Measurements from ENCODE around the gene SH3D19. TPM values are rescaled to one million over a fixed set of nuclear protein-coding genes. Genes with fewer than 3 reads are reported as not detected.

The SH3D19 gene
- total RNA-seq, 2 donors from 2014 or later = 107 to 118 TPM

DNA sequence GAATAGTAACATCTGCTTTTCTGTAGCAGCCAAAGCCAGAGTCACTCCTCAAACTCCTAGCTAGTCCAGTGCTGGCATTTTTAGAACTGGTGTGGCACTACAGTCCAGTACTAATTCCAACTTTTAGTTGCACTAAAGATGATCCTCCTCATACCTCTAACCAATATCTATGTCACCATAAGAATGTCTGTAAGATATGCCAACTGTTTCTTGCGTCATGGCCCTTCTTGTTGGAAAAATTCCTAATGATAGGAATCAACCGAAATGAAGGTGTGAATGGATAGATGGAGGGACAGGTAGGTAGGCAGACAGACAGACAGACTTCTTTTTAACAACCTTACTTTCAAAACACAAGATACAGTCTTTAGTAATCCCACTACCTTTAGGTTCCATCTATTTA is 123.0 kb downstream of the SH3D19 start:
- H3K4me3 ChIP-seq = no peak overlapping the region
- peak overlapping the region; percentile 39 to 74 for H3K27ac ChIP-seq
- H3K27me3 ChIP-seq = no peaks in the 10 kb centered on the region
- H3K4me1 ChIP-seq = peaks cover 0 to 89% of the 10 kb centered on the region in 2 donors
- H3K9me3 ChIP-seq = no peaks in the 10 kb centered on the region
- H3K36me3 ChIP-seq = no peaks in the 10 kb centered on the region
- DNase-seq (ENCODE audit: low spot score) = no peak
- TF ChIP-seq, protein P1, sequence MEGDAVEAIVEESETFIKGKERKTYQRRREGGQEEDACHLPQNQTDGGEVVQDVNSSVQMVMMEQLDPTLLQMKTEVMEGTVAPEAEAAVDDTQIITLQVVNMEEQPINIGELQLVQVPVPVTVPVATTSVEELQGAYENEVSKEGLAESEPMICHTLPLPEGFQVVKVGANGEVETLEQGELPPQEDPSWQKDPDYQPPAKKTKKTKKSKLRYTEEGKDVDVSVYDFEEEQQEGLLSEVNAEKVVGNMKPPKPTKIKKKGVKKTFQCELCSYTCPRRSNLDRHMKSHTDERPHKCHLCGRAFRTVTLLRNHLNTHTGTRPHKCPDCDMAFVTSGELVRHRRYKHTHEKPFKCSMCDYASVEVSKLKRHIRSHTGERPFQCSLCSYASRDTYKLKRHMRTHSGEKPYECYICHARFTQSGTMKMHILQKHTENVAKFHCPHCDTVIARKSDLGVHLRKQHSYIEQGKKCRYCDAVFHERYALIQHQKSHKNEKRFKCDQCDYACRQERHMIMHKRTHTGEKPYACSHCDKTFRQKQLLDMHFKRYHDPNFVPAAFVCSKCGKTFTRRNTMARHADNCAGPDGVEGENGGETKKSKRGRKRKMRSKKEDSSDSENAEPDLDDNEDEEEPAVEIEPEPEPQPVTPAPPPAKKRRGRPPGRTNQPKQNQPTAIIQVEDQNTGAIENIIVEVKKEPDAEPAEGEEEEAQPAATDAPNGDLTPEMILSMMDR (IDR thresholded peaks at IDR 0.05) = no peak

DNA sequence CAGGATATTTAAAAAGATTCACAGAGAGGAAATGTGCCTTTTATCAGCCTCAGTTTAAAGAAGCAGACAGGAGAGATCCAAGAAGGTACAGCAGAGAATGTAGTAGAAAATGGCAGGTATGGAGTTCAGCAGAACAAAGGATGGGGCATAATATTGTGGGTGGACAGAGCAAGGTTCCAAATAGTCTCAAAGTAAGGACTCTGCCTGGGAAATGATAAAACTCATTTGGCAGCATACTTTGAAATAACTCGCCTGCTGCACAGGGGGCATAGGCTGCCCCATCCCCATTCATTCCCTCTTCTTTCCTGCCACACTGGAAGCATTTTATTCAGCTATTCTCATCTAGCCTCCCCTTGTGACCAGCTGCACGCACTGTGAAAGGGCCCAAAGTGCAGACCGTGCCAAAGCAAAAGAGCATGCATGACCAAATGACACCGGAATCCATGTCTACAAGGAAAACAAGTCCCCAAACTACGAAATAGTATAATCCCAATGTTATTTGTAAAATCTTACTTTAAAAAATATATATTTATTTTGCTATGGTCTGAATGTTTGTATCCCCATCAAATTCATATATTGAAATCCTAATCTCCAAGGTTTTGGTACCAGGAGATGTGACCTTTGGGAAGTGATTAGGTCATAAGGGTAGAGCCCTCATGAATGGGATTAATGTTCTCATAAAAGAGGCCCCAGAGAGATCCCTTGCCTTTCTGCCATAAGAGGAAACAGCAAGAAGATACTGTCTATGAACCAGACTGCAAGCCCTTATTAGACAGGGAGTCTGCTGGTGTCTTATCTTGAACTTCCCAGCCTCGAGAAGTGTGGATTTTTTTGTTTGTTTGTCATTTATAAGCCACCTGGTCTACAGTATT is 125.8 kb downstream of the SH3D19 start:
- H3K27ac ChIP-seq = peak overlapping the region; percentile 41 to 62
- no peak for DNase-seq (ENCODE audit: low spot score)
- H3K4me3 ChIP-seq = no peak overlapping the region
- TF ChIP-seq, protein P1 (IDR thresholded peaks at IDR 0.05) = no peak
- no peaks in the 10 kb centered on the region for H3K9me3 ChIP-seq
- peaks cover 0 to 77% of the 10 kb centered on the region in 2 donors for H3K4me1 ChIP-seq
- no peaks in the 10 kb centered on the region for H3K36me3 ChIP-seq
- no peaks in the 10 kb centered on the region for H3K27me3 ChIP-seq

DNA sequence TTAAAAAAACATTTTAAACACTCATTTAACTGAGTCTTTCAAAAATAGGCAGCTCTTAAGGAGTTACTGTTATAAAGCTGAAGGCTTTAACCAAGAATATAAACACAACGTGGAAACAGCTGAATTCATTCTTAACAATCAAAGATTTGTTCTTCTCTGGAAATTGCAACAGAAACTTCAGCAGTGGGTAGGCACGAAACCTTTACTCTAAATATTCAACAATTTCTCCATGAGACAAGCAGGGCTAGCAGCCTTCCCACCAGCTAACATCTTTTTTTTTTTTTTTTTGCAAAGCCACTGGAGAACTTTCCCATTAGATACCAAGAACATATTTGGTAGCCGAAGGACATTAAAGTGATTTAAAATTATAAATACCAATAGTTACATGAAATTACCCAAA is 126.7 kb downstream of the SH3D19 start:
- Histone ChIP-seq H3K27ac (peak overlapping the region; percentile 41 to 62), H3K36me3 (no peaks in the 10 kb centered on the region), H3K27me3 (no peaks in the 10 kb centered on the region), H3K4me1 (peaks cover 0 to 71% of the 10 kb centered on the region in 2 donors), H3K9me3 (no peaks in the 10 kb centered on the region), H3K4me3 (no peak overlapping the region)
- TF ChIP-seq, protein P1 (IDR thresholded peaks at IDR 0.05) = no peak
- DNase-seq (ENCODE audit: low spot score) = no peak

DNA sequence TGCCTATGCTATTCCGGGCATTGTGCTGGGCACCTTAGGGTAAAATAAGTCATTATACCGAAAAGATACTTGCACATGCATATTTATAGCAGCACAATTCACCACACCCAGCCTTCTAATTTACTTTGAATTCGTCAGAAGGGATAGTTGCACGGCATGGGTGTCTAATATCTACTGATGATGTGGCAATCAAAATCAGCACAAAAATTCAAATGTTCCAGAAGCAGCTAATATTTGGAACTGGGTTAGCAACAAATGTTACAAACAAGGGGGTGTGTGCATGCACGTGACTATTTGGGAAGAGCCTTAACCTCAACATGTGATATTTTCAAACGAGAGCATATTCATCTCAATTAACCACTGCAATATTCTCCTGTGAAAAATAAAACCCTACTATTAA is 128.2 kb downstream of the SH3D19 start:
- Histone ChIP-seq H3K27me3 (no peaks in the 10 kb centered on the region), H3K36me3 (no peaks in the 10 kb centered on the region), H3K27ac (peak overlapping the region; percentile 31 to 57), H3K9me3 (no peaks in the 10 kb centered on the region), H3K4me1 (peaks cover 0 to 66% of the 10 kb centered on the region in 2 donors), H3K4me3 (no peak overlapping the region)
- TF ChIP-seq, protein P1 (IDR thresholded peaks at IDR 0.05) = no peak
- peak; percentile 70 for DNase-seq (ENCODE audit: low spot score)

DNA sequence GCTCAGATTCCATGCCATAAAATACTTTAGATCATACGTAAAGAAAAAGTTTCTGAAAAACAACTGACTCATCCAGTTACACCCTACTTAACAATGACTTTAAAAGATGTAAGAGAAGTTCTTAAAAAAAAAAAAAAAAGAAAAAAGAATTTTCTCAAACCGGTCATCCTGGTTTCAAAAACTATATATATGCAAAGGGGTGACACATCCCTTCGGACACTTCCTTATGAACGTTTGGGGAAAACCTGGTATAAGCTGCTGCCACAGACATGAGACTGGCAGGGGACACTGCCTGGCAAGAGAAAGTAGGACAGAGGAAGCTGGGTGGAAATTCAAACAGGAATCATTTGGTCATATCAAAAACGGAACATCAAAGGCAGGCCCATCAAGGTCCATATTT is 129.6 kb downstream of the SH3D19 start:
- Histone ChIP-seq H3K27ac (peak overlapping the region; percentile 44 to 57), H3K9me3 (no peaks in the 10 kb centered on the region), H3K27me3 (no peaks in the 10 kb centered on the region), H3K4me3 (no peak overlapping the region), H3K36me3 (no peaks in the 10 kb centered on the region), H3K4me1 (peaks cover 0 to 57% of the 10 kb centered on the region in 2 donors)
- DNase-seq (ENCODE audit: low spot score) = no peak
- TF ChIP-seq, protein P1 (IDR thresholded peaks at IDR 0.05) = no peak

Measured in right atrium auricular region (tissue), 2 donors.